Ovary (tissue), 9 donors: ENCODE measurements around the gene CALCR. TPM values are rescaled to one million over a fixed set of nuclear protein-coding genes. Genes with fewer than 3 reads are reported as not detected.

ENCODE experiments used
- DNase-seq, 5 donors: peaks; one replicate each; pipeline ENCODE4 v3.0.0-alpha.2; 2019 to 2020
- H3K27ac ChIP-seq, 2 donors: fragments of 200-600 bp; one replicate each; pipeline versions ENCODE4 v1.5.1 to v1.8.0; 2019 to 2022
- H3K27me3 ChIP-seq: fragments of 200-600 bp; one replicate; pipeline ENCODE4 v1.8.0; 2022
- H3K36me3 ChIP-seq: fragments of 200-600 bp; sonication (generic); one replicate; pipeline ENCODE4 v1.5.1; 2019
- H3K4me1 ChIP-seq: one replicate; pipeline ENCODE4 v1.8.1; 2013; ENCODE audit warnings: mild to moderate bottlenecking, moderate library complexity; ENCODE audit not compliant: insufficient read depth
- H3K4me3 ChIP-seq: fragments of 200-600 bp; sonication (generic); one replicate; pipeline ENCODE4 v1.5.1; 2017
- H3K9me3 ChIP-seq, 2 donors: fragments of 200-600 bp in 1 of 2; sonication (generic) in 1 of 2; one replicate each; pipeline versions ENCODE4 v1.5.1 to v1.8.1; 2013 to 2019; ENCODE audit warnings: mild to moderate bottlenecking in 1 of 2, moderate library complexity in 1 of 2
- EP300 ChIP-seq: sonication (generic); formaldehyde crosslinking; IDR thresholded peaks from one replicate; pipeline ENCODE4 v1.6.1; 2017; ENCODE audit warnings: antibody characterized with exemption
- POLR2A ChIP-seq: fragments of 450-650 bp; IDR thresholded peaks from one replicate; pipeline ENCODE4 v1.6.1; 2017; ENCODE audit warnings: antibody characterized with exemption, mild to moderate bottlenecking, moderate library complexity
- WGBS, 3 donors: extraction: QIAGEN DNeasy Blood & Tissue Kit in 1 of 3; methylation state at CpG; one replicate each; pipeline versions ENCODE4 v1.1.5 to v1.1.7; 2013 to 2017; 5-methylcytosine and 5-hydroxymethylcytosine counted together
- intact Hi-C, 4 donors: fragments of 100-400 bp; cut with DNase I; formaldehyde crosslinking; loops; one replicate each; pipeline versions ENCODE4 v1.11.0 to v1.15.1; 2022 to 2023
- polyA plus RNA-seq, 2 donors: library from polyadenylated mRNA; stranded (reverse); fragments of 200-250 nt in 1 of 2; fragments of 350-450 nt in 1 of 2; fragmentation: Illumina TruSeq in 1 of 2; extraction: RNeasy Lipid Tissue Mini Kit (QIAGEN cat#74804) in 1 of 2; gene quantifications; one replicate each; pipeline ENCODE4 v1.2.3, GENCODE V29; 2013 to 2014
- total RNA-seq, 7 donors: library from RNA; depleted of rRNA in 2 of 7; stranded (reverse); fragments of >200 nt in 2 of 7; fragmentation: NEBNext Ultra II Directional in 3 of 7; extraction: Animal tissue kit (Norgen Biotek cat#: 25700) in 3 of 7; gene quantifications; one replicate each; pipeline versions ENCODE4 v1.1.0 to v1.2.4, GENCODE V29; 2016 to 2023
- TF ChIP-seq, protein P1 (sequence below), 3 donors: fragments of 450-650 bp in 2 of 3; fragments of 200-600 bp in 1 of 3; IDR thresholded peaks; one replicate each; pipeline versions ENCODE4 v1.5.1 to v1.8.0; 2016 to 2022; ENCODE audit warnings: antibody characterized with exemption in 3 of 3, mild to moderate bottlenecking in 1 of 3
- donor health status: DM: no; HTN: no; CAD: no; lungs with moderate emphysema.
- donor health status: DM: no; HTN: no; CAD: no.
- donor health status: Bipolar disorder and iron deficiency.
- donor health status: DM: yes; HTN: yes; CAD: no.
- donor health status: DM: no; HTN: no; CAD: no.
- donor health status: DM: yes; HTN: yes; CAD: no.

Gene CALCR
- total and polyA plus RNA-seq, 9 donors: 0.02 to 0.25 (median 0.10) TPM; not detected in 6

DNA sequence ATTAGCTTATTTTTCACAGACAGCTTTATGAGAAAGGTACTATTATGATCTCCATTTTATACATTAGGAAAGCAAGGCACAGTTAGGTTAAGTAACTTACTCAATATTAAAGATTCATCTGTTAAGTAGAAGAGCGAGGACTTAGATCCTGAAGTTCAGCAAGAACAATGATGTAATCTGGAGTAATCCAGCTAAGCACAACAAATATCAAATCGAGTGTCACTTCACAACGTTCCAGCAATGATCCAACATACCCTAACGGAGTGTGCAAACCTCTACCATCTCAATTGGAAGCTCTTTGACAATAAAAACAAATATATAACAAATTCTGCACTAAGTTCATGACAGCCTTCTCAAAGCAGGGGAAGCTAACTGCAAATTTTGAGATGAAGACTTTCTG lies 121.3 kb downstream of the CALCR start:
- Histone ChIP-seq H3K4me3 (no peak overlapping the region), H3K9me3 (no peaks in the 10 kb centered on the region), H3K27ac (no peak overlapping the region), H3K27me3 (no peaks in the 10 kb centered on the region), H3K36me3 (no peaks in the 10 kb centered on the region), H3K4me1 (no peaks in the 10 kb centered on the region)
- TF ChIP-seq EP300: no peak
- TF ChIP-seq, protein P1, sequence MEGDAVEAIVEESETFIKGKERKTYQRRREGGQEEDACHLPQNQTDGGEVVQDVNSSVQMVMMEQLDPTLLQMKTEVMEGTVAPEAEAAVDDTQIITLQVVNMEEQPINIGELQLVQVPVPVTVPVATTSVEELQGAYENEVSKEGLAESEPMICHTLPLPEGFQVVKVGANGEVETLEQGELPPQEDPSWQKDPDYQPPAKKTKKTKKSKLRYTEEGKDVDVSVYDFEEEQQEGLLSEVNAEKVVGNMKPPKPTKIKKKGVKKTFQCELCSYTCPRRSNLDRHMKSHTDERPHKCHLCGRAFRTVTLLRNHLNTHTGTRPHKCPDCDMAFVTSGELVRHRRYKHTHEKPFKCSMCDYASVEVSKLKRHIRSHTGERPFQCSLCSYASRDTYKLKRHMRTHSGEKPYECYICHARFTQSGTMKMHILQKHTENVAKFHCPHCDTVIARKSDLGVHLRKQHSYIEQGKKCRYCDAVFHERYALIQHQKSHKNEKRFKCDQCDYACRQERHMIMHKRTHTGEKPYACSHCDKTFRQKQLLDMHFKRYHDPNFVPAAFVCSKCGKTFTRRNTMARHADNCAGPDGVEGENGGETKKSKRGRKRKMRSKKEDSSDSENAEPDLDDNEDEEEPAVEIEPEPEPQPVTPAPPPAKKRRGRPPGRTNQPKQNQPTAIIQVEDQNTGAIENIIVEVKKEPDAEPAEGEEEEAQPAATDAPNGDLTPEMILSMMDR (IDR thresholded peaks at IDR 0.05): no peak
- no peak for TF ChIP-seq POLR2A
- WGBS, 3 donors: 71 to 86% (median 75%) methylated on average over 4 of the region's 4 CpGs
- no peak for DNase-seq
- intact Hi-C loops: no loop called here

DNA sequence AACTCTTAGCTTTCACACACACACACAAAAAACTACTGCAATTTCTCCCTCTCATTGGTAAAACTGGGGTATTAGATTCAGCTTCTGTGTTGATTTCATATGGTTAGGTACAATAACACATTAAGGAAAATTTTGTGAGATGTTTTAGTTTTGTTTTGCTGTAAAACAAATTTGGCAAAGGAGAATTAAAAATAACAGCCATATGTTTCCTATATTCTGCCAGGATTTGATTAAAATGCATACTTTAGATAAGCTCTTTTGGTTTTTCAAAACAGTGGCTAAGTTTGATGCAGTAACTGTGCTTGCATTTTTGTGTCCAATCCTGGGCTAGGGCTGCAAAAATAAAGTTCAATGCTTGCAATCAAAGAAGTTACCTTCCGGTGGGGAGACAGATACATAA lies 126.3 kb downstream of the CALCR start:
- no peak overlapping the region for H3K4me3 ChIP-seq
- intact Hi-C loops: no loop called here

DNA sequence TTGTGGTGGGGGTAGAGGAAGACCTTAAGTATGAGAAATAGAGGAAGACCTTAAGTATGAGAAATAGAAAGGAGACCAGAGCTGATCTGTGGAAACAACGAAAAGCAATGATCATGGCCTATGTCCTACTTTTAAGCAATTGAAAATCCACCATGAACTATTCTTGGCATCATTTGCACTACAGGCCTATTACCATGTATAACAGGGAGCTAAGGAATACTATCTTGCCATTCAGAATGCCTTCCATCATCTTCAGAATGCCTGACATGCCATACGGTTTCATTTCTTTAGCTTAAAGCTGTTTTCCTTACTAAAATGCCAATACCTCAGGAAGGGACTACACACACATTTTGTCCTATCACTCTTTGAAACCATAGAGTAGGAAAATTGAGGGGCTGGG lies 127.0 kb downstream of the CALCR start:
- Histone ChIP-seq H3K4me3 (no peak overlapping the region), H3K36me3 (no peaks in the 10 kb centered on the region), H3K27ac (no peak overlapping the region), H3K27me3 (no peaks in the 10 kb centered on the region), H3K4me1 (no peaks in the 10 kb centered on the region), H3K9me3 (no peaks in the 10 kb centered on the region)
- DNase-seq: no peak
- TF ChIP-seq POLR2A: no peak
- TF ChIP-seq, protein P1 (IDR thresholded peaks at IDR 0.05): no peak
- no peak for TF ChIP-seq EP300
- intact Hi-C loops: no loop called here
- WGBS, 3 donors: 71 to 84% (median 74%) methylated on average over 2 of the region's 2 CpGs

More for the DNA sequence above, 126.3 kb downstream of the CALCR start:
- DNase-seq: no peak
- Histone ChIP-seq H3K36me3 (no peaks in the 10 kb centered on the region), H3K4me1 (no peaks in the 10 kb centered on the region), H3K27me3 (no peaks in the 10 kb centered on the region), H3K27ac (no peak overlapping the region), H3K9me3 (no peaks in the 10 kb centered on the region)
- TF ChIP-seq EP300: no peak
- TF ChIP-seq POLR2A: no peak
- TF ChIP-seq, protein P1 (IDR thresholded peaks at IDR 0.05): no peak
- 5 to 8% (median 7%) methylated on average over 1 of the region's 1 CpG for WGBS, 3 donors

DNA sequence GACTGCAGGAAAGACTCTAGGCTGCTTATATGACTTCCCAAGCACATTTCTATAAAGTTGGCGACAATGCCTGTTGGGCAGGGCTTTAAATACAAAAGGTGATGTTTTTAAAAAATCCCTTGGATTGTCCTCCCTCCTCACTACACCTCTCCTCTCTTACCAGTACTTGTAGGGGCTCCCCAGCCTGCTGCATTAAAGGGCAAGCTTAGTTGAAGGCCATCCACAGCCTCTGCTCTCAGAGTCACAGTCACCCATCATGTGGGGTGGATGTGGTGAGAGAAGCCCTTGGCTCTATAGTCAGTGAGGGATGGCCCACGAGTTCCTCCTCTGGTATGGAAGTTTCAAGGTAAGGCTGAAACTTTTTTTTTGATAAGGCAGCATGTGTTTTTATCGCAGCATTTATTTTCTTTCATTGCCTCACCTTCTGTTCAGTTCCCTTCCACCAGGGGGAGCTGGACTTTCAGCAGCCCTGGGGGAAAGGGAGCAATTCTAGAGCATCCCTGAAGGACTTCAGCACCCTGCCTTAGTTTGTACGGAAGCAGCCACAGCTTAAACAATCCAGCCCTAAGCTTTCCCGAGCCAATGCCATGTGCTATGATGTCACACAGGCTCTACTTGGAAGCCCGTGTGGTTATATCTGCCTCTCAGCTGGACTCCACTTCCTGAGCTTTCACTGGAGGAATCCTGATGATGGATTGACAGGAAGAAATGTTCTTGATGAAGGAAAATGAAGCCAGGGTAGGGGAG lies 131.9 kb downstream of the CALCR start:
- no peak for DNase-seq
- Histone ChIP-seq H3K36me3 (no peaks in the 10 kb centered on the region), H3K27ac (no peak overlapping the region), H3K4me3 (no peak overlapping the region), H3K9me3 (no peaks in the 10 kb centered on the region), H3K4me1 (no peaks in the 10 kb centered on the region), H3K27me3 (no peaks in the 10 kb centered on the region)
- intact Hi-C loops: no loop called here
- TF ChIP-seq EP300: no peak
- no peak for TF ChIP-seq POLR2A
- TF ChIP-seq, protein P1 (IDR thresholded peaks at IDR 0.05): no peak
- 52 to 63% (median 57%) methylated on average over 6 of the region's 6 CpGs for WGBS, 3 donors
